SK-N-SH treated with all-trans-retinoic acid at 6 μM for 48 hours (cell line): ENCODE measurements around the gene HEXIM2.

Source experiments
- CSDC2 ChIP-seq: fragments of 250-450 bp; sonication (Bioruptor Pico); IDR thresholded peaks from 2 replicates; pipeline ENCODE4 v1.5.0; 2020; ENCODE audit warnings: mild to moderate bottlenecking, moderate library complexity
- ESRRG ChIP-seq: fragments of 250-450 bp; sonication (Bioruptor Pico); IDR thresholded peaks from 2 replicates; pipeline ENCODE4 v1.6.1; 2021; ENCODE audit warnings: mild to moderate bottlenecking
- GLIS3 ChIP-seq: fragments of 250-450 bp; sonication (Bioruptor Pico); IDR thresholded peaks from 2 replicates; pipeline ENCODE4 v1.5.0; 2020; ENCODE audit warnings: mild to moderate bottlenecking, moderate library complexity
- OSR1 ChIP-seq: fragments of 250-450 bp; sonication (Bioruptor Pico); IDR thresholded peaks from 2 replicates; pipeline ENCODE4 v1.8.0; 2022; ENCODE audit warnings: moderate library complexity, mild to moderate bottlenecking, inconsistent platforms
- PATZ1 ChIP-seq: fragments of 250-450 bp; sonication (Bioruptor Pico); IDR thresholded peaks from 2 replicates; pipeline ENCODE4 v1.8.0; 2020; ENCODE audit warnings: mild to moderate bottlenecking, moderate library complexity, borderline replicate concordance
- PPARA ChIP-seq: fragments of 250-450 bp; sonication (Bioruptor Pico); IDR thresholded peaks from 2 replicates; pipeline ENCODE4 v1.5.0; 2020; ENCODE audit warnings: mild to moderate bottlenecking, borderline replicate concordance
- SNAI2 ChIP-seq: fragments of 250-450 bp; sonication (Bioruptor Pico); IDR thresholded peaks from 2 replicates; pipeline ENCODE4 v1.5.0; 2020; ENCODE audit warnings: mild to moderate bottlenecking, moderate library complexity
- TOX ChIP-seq: fragments of 250-450 bp; sonication (Bioruptor Pico); IDR thresholded peaks from 2 replicates; pipeline ENCODE4 v1.8.0; 2021; ENCODE audit warnings: mild to moderate bottlenecking, moderate library complexity, borderline replicate concordance
- ZFP3 ChIP-seq: fragments of 250-450 bp; sonication (Bioruptor Pico); IDR thresholded peaks from 2 replicates; pipeline ENCODE4 v1.5.0; 2020; ENCODE audit warnings: mild to moderate bottlenecking, moderate library complexity

GRCh38 chr17:45113424-45113754 lies 48.3 kb upstream of the HEXIM2 start:
- no peak for TF ChIP-seq GLIS3 (CRISPR knock-in tag)
- no peak for TF ChIP-seq PATZ1 (CRISPR knock-in tag)
- no peak for TF ChIP-seq CSDC2
- no peak for TF ChIP-seq TOX
- TF ChIP-seq ZFP3 (CRISPR knock-in tag): no peak
- TF ChIP-seq SNAI2 (CRISPR knock-in tag): no peak
- no peak for TF ChIP-seq OSR1
- TF ChIP-seq PPARA: no peak
- no peak for TF ChIP-seq ESRRG (CRISPR knock-in tag)
